ENCODE measurements around the gene LRRC27.

LRRC27 gene

DNA sequence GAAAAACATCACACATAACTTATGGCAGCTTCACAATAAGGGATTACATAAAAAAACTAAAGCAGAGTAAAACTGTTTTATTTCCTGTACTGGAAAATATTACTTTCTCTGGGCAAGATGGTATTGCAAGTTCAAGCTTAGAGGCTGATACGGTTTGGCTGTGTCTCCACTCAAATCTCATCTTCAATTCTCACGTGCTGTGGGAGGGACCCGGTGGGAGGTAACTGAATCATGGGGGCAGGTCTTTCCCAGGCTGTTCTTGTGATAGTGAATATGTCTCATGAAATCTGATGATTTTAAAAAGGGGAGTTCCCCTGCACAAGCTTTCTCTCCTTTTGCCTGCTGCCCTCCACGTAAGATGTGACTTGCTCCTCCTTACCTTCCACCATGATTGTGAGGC, 5.1 kb upstream of the LRRC27 start:
- no peak overlapping the region for H3K4me3 ChIP-seq (ENCODE audit: insufficient read depth, low read length, poor library complexity, severe bottlenecking)
- no peaks in the 10 kb centered on the region for H3K36me3 ChIP-seq (ENCODE audit: low read length)
- TF ChIP-seq EZH2phosphoT487 (conservative IDR thresholded peaks at IDR 0.05; ENCODE audit: low read length) (no peak), CTCF (IDR thresholded peaks at IDR 0.05; ENCODE audit: insufficient read depth, low read length, poor library complexity, severe bottlenecking) (no peak)
- no peak overlapping the region for H3K9ac ChIP-seq (ENCODE audit: low read length)
- no peak overlapping the region for H2AFZ ChIP-seq (ENCODE audit: low read depth, low read length, severe bottlenecking)
- no peaks in the 10 kb centered on the region for H3K9me2 ChIP-seq (replicated peaks; ENCODE audit: insufficient read depth, low read length)
- H3K79me2 ChIP-seq (ENCODE audit: insufficient read depth, low read length) = peaks cover 34% of the 10 kb centered on the region
- H4K20me1 ChIP-seq (ENCODE audit: low read depth, low read length) = no peaks in the 10 kb centered on the region
- no peak overlapping the region for H3K27ac ChIP-seq (ENCODE audit: low read depth, low read length)
- H3K9me3 ChIP-seq (ENCODE audit: insufficient read depth, low read length) = no peaks in the 10 kb centered on the region
- H3K4me2 ChIP-seq (ENCODE audit: low read depth, low read length, poor library complexity, severe bottlenecking) = no peak overlapping the region
- no peaks in the 10 kb centered on the region for H3K27me3 ChIP-seq (ENCODE audit: low read length)
- 0 out of 2 replicates have a peak, but pooled peaks cover 4% of the 10 kb centered on the region for H3F3A ChIP-seq (ENCODE audit: insufficient read depth)

GRCh38 chr10:132328106-132328505, 3.9 kb upstream of the LRRC27 start:
- Histone ChIP-seq H3K4me2 (ENCODE audit: low read depth, low read length, poor library complexity, severe bottlenecking) (no peak overlapping the region), H3K9me2 (replicated peaks; ENCODE audit: insufficient read depth, low read length) (no peaks in the 10 kb centered on the region), H3F3A (ENCODE audit: insufficient read depth) (peaks cover 11% of the 10 kb centered on the region), H3K9me3 (ENCODE audit: insufficient read depth, low read length) (no peaks in the 10 kb centered on the region), H3K36me3 (ENCODE audit: low read length) (no peaks in the 10 kb centered on the region), H3K9ac (ENCODE audit: low read length) (no peak overlapping the region), H3K27me3 (ENCODE audit: low read length) (no peaks in the 10 kb centered on the region), H4K20me1 (ENCODE audit: low read depth, low read length) (no peaks in the 10 kb centered on the region), H3K79me2 (ENCODE audit: insufficient read depth, low read length) (peaks cover 34% of the 10 kb centered on the region), H3K27ac (ENCODE audit: low read depth, low read length) (no peak overlapping the region), H2AFZ (ENCODE audit: low read depth, low read length, severe bottlenecking) (no peak overlapping the region), H3K4me3 (ENCODE audit: insufficient read depth, low read length, poor library complexity, severe bottlenecking) (no peak overlapping the region)
- no peak for TF ChIP-seq CTCF (IDR thresholded peaks at IDR 0.05; ENCODE audit: insufficient read depth, low read length, poor library complexity, severe bottlenecking)

DNA sequence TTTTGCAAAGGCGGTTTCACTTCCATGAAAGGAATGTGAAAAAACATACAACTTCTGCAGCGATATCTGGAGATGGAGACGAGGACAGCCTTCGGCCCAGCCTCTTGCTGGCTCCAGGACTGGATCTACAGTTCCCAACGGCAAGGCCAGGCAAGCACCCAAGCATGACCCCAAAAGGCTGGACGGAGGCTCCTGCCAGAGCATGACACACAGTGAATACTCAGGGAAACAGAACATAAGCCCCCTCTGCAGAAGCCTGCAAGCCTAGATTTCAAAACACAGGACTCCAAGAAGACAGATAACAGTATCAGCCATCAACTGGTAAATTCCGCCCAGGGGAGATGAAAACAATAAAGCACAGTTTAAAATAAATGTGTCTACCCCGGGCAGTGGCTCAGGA, 3.3 kb upstream of the LRRC27 start:
- Histone ChIP-seq H3K9ac (ENCODE audit: low read length) (no peak overlapping the region), H2AFZ (ENCODE audit: low read depth, low read length, severe bottlenecking) (no peak overlapping the region), H3K4me3 (ENCODE audit: insufficient read depth, low read length, poor library complexity, severe bottlenecking) (no peak overlapping the region), H3K27ac (ENCODE audit: low read depth, low read length) (no peak overlapping the region), H3K9me3 (ENCODE audit: insufficient read depth, low read length) (no peaks in the 10 kb centered on the region), H3K27me3 (ENCODE audit: low read length) (no peaks in the 10 kb centered on the region), H3F3A (ENCODE audit: insufficient read depth) (peaks cover 13% of the 10 kb centered on the region), H3K36me3 (ENCODE audit: low read length) (no peaks in the 10 kb centered on the region), H3K79me2 (ENCODE audit: insufficient read depth, low read length) (peaks cover 34% of the 10 kb centered on the region), H4K20me1 (ENCODE audit: low read depth, low read length) (no peaks in the 10 kb centered on the region), H3K4me2 (ENCODE audit: low read depth, low read length, poor library complexity, severe bottlenecking) (no peak overlapping the region), H3K9me2 (replicated peaks; ENCODE audit: insufficient read depth, low read length) (no peaks in the 10 kb centered on the region)
- TF ChIP-seq CTCF (IDR thresholded peaks at IDR 0.05; ENCODE audit: insufficient read depth, low read length, poor library complexity, severe bottlenecking) (no peak), EZH2phosphoT487 (conservative IDR thresholded peaks at IDR 0.05; ENCODE audit: low read length) (no peak)

Measured in SU-DHL-6 (cell line).